CD14-positive monocyte (primary cell): ENCODE measurements around the gene PREX1. TPM values are rescaled to one million over a fixed set of nuclear protein-coding genes. Genes with fewer than 3 reads are reported as not detected.

Experiments used
- DNase-seq, 3 donors: peaks; one replicate each; pipeline ENCODE4 v3.0.0-alpha.2; 2011 to 2022
- H2AFZ ChIP-seq: 2 replicates; pipeline ENCODE4 v1.6.0; 2012; ENCODE audit warnings: mild to moderate bottlenecking, low read depth, low read length, inconsistent platforms; ENCODE audit not compliant: insufficient read depth, poor library complexity, severe bottlenecking
- H3K27ac ChIP-seq, 2 donors: 1 replicate in 1 of 2; 2 replicates in 1 of 2; pipeline ENCODE4 v1.5.1; 2012 to 2013; ENCODE audit warnings: low read length in 2 of 2, control low read depth in 1 of 2, inconsistent platforms in 1 of 2, low read depth in 1 of 2, mild to moderate bottlenecking in 1 of 2
- H3K27me3 ChIP-seq, 2 donors: one replicate each; pipeline versions ENCODE4 v1.6.0 to v1.6.1; 2011 to 2013; ENCODE audit warnings: low read length in 2 of 2; ENCODE audit not compliant: control insufficient read depth in 2 of 2, insufficient read depth in 2 of 2
- H3K36me3 ChIP-seq, 2 donors: replicated peaks in 1 of 2; 1 replicate in 1 of 2; 2 replicates in 1 of 2; pipeline versions ENCODE4 v1.5.1 to v1.6.1; 2012 to 2013; ENCODE audit warnings: low read length in 2 of 2, control low read depth in 1 of 2, inconsistent platforms in 1 of 2, mild to moderate bottlenecking in 1 of 2; ENCODE audit not compliant: insufficient read depth in 2 of 2, control insufficient read depth in 1 of 2
- H3K4me1 ChIP-seq, 2 donors: 1 replicate in 1 of 2; 2 replicates in 1 of 2; pipeline versions ENCODE4 v1.5.1 to v1.6.1; 2012 to 2013; ENCODE audit warnings: low read length in 2 of 2, control low read depth in 1 of 2, inconsistent platforms in 1 of 2, mild to moderate bottlenecking in 1 of 2, moderate library complexity in 1 of 2; ENCODE audit not compliant: insufficient read depth in 2 of 2, control insufficient read depth in 1 of 2
- H3K4me2 ChIP-seq: replicated peaks from 2 replicates; pipeline ENCODE3; 2012; ENCODE audit warnings: low read length, moderate library complexity, mild to moderate bottlenecking; ENCODE audit not compliant: poor library complexity, severe bottlenecking; ENCODE audit errors: extremely low read depth
- H3K4me3 ChIP-seq, 3 experiments: fragments of 200-600 bp in 1 of 3; sonication (generic) in 1 of 3; replicated peaks in 1 of 3; 1 replicate in 2 of 3; 2 replicates in 1 of 3; pipeline ENCODE4 v1.5.1; 2011 to 2013; ENCODE audit warnings: low read length in 3 of 3, mild to moderate bottlenecking in 3 of 3, control low read depth in 2 of 3, low read depth in 2 of 3, inconsistent platforms in 1 of 3, moderate library complexity in 1 of 3
- H3K79me2 ChIP-seq: 2 replicates; pipeline ENCODE4 v1.6.0; 2012; ENCODE audit warnings: mild to moderate bottlenecking, control low read depth, inconsistent platforms, low read length, moderate library complexity; ENCODE audit not compliant: insufficient read depth
- H3K9ac ChIP-seq: 2 replicates; pipeline ENCODE4 v1.6.0; 2017; ENCODE audit warnings: low read length, mild to moderate bottlenecking; ENCODE audit not compliant: insufficient read depth, poor library complexity, severe bottlenecking
- H3K9me3 ChIP-seq, 2 donors: replicated peaks in 1 of 2; 1 replicate in 1 of 2; 2 replicates in 1 of 2; pipeline versions ENCODE4 v1.5.1 to v1.6.1; 2012 to 2013; ENCODE audit warnings: low read length in 2 of 2, control low read depth in 1 of 2; ENCODE audit not compliant: control insufficient read depth in 1 of 2, insufficient read depth in 1 of 2
- H4K20me1 ChIP-seq: 2 replicates; pipeline ENCODE4 v1.6.0; 2012; ENCODE audit warnings: mild to moderate bottlenecking, low read length, control low read depth, moderate library complexity; ENCODE audit not compliant: insufficient read depth
- H3K27ac Mint-ChIP-seq, 7 donors: one replicate each; pipeline ENCODE4 v1.8.0; 2020; ENCODE audit warnings: mild to moderate bottlenecking in 7 of 7, mixed read lengths in 7 of 7, moderate library complexity in 6 of 7, inconsistent platforms in 2 of 7
- H3K27me3 Mint-ChIP-seq, 3 donors: one replicate each; pipeline ENCODE4 v1.8.0; 2021 to 2022; ENCODE audit warnings: low read depth in 3 of 3, mild to moderate bottlenecking in 3 of 3, mixed read lengths in 3 of 3, moderate library complexity in 3 of 3, inconsistent platforms in 1 of 3
- H3K36me3 Mint-ChIP-seq, 2 donors: one replicate each; pipeline ENCODE4 v1.8.0; 2020; ENCODE audit warnings: mixed read lengths in 2 of 2, inconsistent platforms in 1 of 2, mild to moderate bottlenecking in 1 of 2
- H3K4me1 Mint-ChIP-seq: one replicate; pipeline ENCODE4 v1.8.0; 2020; ENCODE audit warnings: mild to moderate bottlenecking, mixed read lengths
- H3K4me3 Mint-ChIP-seq, 2 donors: one replicate each; pipeline ENCODE4 v1.8.0; 2020; ENCODE audit warnings: mild to moderate bottlenecking in 2 of 2, mixed read lengths in 2 of 2, moderate library complexity in 1 of 2
- H3K9me3 Mint-ChIP-seq, 7 donors: one replicate each; pipeline ENCODE4 v1.8.0; 2020 to 2022; ENCODE audit warnings: mixed read lengths in 7 of 7, mild to moderate bottlenecking in 6 of 7, moderate library complexity in 6 of 7, inconsistent platforms in 2 of 7
- WGBS: methylation state at CpG from one replicate; pipeline ENCODE4 v1.1.5; 2013; ENCODE audit warnings: missing lambda C conversion rate; ENCODE audit not compliant: insufficient coverage; 5-methylcytosine and 5-hydroxymethylcytosine counted together
- intact Hi-C, 2 donors: fragments of 100-400 bp; cut with micrococcal nuclease; formaldehyde crosslinking; loops; one replicate each; pipeline versions ENCODE4 v1.15.0 to v1.15.1; 2023
- polyA plus RNA-seq, 3 donors: library from polyadenylated mRNA; depleted of rRNA in 1 of 3; unstranded in 2 of 3; stranded (reverse) in 1 of 3; fragments of 300-500 nt in 2 of 3; fragments of >200 nt in 1 of 3; fragmentation: Illumina TruSeq in 2 of 3; gene quantifications; 1 replicate in 2 of 3; 2 replicates in 1 of 3; pipeline ENCODE4 v1.2.3, GENCODE V29; 2012 to 2021
- TF ChIP-seq, protein P1 (sequence below): fragments of 200-600 bp; IDR thresholded peaks from one replicate; pipeline ENCODE4 v1.8.0; 2022; ENCODE audit warnings: antibody characterized with exemption, mild to moderate bottlenecking

The PREX1 gene
- polyA plus RNA-seq, 3 donors = 24.3 to 114 (median 27.5) TPM

DNA sequence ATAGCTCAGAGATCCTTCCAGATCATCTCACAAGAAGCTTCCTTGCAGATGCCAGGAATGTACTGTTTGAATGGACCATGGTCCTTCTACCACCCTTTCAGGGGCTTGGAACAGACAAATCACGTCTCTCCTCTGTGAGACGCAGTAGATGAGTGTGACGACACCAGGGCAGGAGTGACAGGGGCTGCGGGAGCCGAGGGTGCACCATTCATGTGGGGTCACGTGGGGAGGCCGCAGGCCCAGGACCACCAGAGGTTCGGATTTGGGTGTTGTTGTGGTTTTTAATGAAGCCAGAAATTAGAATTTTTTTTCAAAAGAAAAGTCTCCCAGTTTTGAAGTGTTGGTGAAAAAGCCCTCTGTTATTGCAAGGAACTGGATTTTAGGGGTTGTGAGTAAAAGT lies 79.2 kb downstream of the PREX1 start:
- Histone ChIP-seq H3K4me2 (no peak overlapping the region), H3K79me2 (peaks cover 98% of the 10 kb centered on the region), H3K27ac (peak overlapping the region in 1 of 2 donors; percentile 49), H3K9ac (no peak overlapping the region), H2AFZ (no peak overlapping the region), H3K4me1 (peaks cover 51% of the 10 kb centered on the region in 2 donors), H3K36me3 (peaks cover 33 to 59% of the 10 kb centered on the region in 2 donors), H3K9me3 (no peaks in the 10 kb centered on the region), H4K20me1 (peaks cover 100% of the 10 kb centered on the region), H3K4me3 (no peak overlapping the region), H3K27me3 (no peaks in the 10 kb centered on the region)
- Mint-ChIP-seq H3K4me3 (no peak overlapping the region), H3K4me1 (peaks cover 62% of the 10 kb centered on the region), H3K9me3 (no peaks in the 10 kb centered on the region), H3K36me3 (peaks cover 56 to 77% of the 10 kb centered on the region in 2 donors), H3K27ac (peak overlapping the region; percentile 56 to 87 (median 77)), H3K27me3 (peaks cover 0 to 1% (median 0%) of the 10 kb centered on the region in 3 donors)
- TF ChIP-seq, protein P1, sequence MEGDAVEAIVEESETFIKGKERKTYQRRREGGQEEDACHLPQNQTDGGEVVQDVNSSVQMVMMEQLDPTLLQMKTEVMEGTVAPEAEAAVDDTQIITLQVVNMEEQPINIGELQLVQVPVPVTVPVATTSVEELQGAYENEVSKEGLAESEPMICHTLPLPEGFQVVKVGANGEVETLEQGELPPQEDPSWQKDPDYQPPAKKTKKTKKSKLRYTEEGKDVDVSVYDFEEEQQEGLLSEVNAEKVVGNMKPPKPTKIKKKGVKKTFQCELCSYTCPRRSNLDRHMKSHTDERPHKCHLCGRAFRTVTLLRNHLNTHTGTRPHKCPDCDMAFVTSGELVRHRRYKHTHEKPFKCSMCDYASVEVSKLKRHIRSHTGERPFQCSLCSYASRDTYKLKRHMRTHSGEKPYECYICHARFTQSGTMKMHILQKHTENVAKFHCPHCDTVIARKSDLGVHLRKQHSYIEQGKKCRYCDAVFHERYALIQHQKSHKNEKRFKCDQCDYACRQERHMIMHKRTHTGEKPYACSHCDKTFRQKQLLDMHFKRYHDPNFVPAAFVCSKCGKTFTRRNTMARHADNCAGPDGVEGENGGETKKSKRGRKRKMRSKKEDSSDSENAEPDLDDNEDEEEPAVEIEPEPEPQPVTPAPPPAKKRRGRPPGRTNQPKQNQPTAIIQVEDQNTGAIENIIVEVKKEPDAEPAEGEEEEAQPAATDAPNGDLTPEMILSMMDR = no peak
- no peak for DNase-seq
- WGBS = 80% methylated on average over 8 of the region's 8 CpGs
- intact Hi-C loops = no loop called here

DNA sequence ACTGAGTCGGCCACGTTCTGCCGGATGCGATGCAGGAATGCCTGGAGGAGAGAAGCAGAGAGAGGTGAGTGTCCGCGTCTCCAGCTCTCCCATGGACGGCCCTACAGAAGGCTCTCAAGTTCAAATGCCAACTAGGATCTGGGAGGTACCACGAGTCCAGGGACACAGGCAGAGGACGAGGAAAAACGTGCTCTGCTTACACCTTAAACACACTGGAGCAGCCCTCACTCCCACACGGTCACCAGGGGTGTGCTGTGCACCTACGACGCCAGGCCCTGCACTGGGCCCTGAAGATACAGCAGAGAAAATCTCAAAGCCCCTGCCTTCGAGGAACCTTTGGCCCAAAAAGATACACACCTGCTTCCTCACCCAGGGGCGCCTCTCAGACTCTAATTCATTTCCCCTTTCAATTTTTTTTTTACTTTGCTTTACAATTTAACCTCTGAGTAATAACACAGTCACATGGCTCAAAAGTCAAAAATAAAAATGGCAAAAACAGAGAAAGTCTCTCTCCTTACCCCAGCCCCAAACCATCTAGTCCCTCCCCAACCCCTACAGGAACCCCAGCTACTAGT lies 79.9 kb downstream of the PREX1 start:
- H3K36me3 ChIP-seq = peaks cover 39 to 59% of the 10 kb centered on the region in 2 donors
- H3K4me2 ChIP-seq = no peak overlapping the region
- H3K79me2 ChIP-seq = peaks cover 98% of the 10 kb centered on the region
- H3K27ac Mint-ChIP-seq = peak overlapping the region; percentile 20 to 85 (median 56)
- H3K9me3 Mint-ChIP-seq = no peaks in the 10 kb centered on the region
- DNase-seq = no peak
- H3K4me3 Mint-ChIP-seq = no peak overlapping the region
- 56% methylated on average over 14 of the region's 15 CpGs for whole genome bisulfite sequencing
- H3K27me3 ChIP-seq = no peaks in the 10 kb centered on the region
- H3K36me3 Mint-ChIP-seq = peaks cover 60 to 79% of the 10 kb centered on the region in 2 donors
- H3K27ac ChIP-seq = peak overlapping the region; percentile 1 to 55
- H3K9me3 ChIP-seq = no peaks in the 10 kb centered on the region
- peaks cover 100% of the 10 kb centered on the region for H4K20me1 ChIP-seq
- TF ChIP-seq, protein P1 = no peak
- H2AFZ ChIP-seq = no peak overlapping the region
- peaks cover 57% of the 10 kb centered on the region for H3K4me1 Mint-ChIP-seq
- peaks cover 45% of the 10 kb centered on the region in 2 donors for H3K4me1 ChIP-seq
- no peak overlapping the region for H3K9ac ChIP-seq
- H3K27me3 Mint-ChIP-seq = peaks cover 0 to 1% (median 0%) of the 10 kb centered on the region in 3 donors
- intact Hi-C loops = no loop called here
- no peak overlapping the region for H3K4me3 ChIP-seq
